ENCODE results near the gene NQO1.

The NQO1 gene

DNA sequence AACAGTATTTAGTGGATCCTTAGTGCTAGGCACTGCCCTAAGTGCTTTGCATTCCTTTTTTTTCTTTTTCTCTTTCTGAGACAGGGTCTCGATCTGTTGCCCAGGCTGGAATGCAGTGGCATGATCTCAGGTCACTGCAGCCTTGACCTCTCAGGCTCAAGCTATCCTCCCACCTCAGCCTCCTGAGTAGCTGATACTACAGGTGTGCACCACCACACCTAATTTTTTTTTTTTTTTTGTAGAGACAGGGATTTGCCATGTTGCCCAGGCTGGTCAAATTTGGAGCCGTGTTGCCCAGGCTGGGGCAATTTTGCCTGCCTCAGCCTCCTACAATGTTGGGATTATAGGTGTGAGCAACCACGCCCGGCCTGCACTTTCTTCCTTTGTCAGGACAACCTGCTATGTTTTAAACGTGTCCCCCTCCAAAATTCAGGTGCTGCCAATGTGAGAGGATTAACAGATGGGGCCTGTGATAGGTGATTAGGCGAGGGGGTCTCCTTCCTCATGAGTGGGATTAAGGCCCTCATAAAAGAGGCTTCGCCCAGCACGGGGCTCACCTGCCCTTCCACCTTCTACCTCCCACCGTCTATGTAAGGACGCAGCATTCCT, 5.4 kb downstream of the NQO1 start:
- Histone ChIP-seq H3K27ac (ENCODE audit: low read length) (no peak overlapping the region), H3K9me3 (ENCODE audit: control insufficient read depth in 2 of 2, low read length in 2 of 2) (no peaks in the 10 kb centered on the region), H3K36me3 (ENCODE audit: control insufficient read depth in 2 of 2, insufficient read depth in 2 of 2, low read length in 2 of 2) (no peaks in the 10 kb centered on the region), H3K27me3 (ENCODE audit: control insufficient read depth in 1 of 2, insufficient read depth in 2 of 2, low read length in 2 of 2) (no peaks in the 10 kb centered on the region), H3K4me3 (ENCODE audit: low read length in 2 of 2) (no peak overlapping the region), H3K4me1 (ENCODE audit: control insufficient read depth, insufficient read depth, low read length) (peaks cover 8% of the 10 kb centered on the region), H3K9ac (ENCODE audit: low read length in 2 of 2) (no peak overlapping the region)

DNA sequence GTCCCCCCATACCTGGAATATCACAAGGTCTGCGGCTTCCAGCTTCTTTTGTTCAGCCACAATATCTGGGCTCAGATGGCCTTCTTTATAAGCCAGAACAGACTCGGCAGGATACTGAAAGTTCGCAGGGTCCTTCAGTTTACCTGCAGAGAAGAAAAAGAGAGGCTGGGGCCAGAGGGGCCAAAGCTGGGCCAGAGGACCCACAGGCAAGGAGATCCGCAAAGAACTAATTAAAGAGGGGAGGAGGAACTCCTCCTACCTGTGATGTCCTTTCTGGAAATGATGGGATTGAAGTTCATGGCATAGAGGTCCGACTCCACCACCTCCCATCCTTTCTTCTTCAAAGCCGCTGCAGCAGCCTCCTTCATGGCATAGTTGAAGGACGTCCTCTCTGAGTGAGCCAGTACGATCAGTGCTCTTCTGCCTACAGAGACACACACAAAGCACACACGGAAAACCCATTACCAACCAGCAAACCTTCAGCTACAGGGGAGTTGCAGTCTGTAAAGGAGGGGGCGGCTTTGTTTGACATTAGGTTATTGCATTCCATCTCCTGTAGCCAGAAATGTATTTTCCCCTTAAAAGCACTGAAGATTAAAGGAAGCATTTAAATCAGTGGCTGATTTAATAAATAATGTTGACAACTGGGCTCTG, 8.1 kb downstream of the NQO1 start:
- Histone ChIP-seq H3K9ac (ENCODE audit: low read length in 2 of 2) (no peak overlapping the region), H3K9me3 (ENCODE audit: control insufficient read depth in 2 of 2, low read length in 2 of 2) (no peaks in the 10 kb centered on the region), H3K4me3 (ENCODE audit: low read length in 2 of 2) (no peak overlapping the region), H3K27me3 (ENCODE audit: control insufficient read depth in 1 of 2, insufficient read depth in 2 of 2, low read length in 2 of 2) (no peaks in the 10 kb centered on the region), H3K36me3 (ENCODE audit: control insufficient read depth in 2 of 2, insufficient read depth in 2 of 2, low read length in 2 of 2) (peaks cover 3% of the 10 kb centered on the region in 2 donors), H3K4me1 (ENCODE audit: control insufficient read depth, insufficient read depth, low read length) (no peaks in the 10 kb centered on the region), H3K27ac (ENCODE audit: low read length) (no peak overlapping the region)

DNA sequence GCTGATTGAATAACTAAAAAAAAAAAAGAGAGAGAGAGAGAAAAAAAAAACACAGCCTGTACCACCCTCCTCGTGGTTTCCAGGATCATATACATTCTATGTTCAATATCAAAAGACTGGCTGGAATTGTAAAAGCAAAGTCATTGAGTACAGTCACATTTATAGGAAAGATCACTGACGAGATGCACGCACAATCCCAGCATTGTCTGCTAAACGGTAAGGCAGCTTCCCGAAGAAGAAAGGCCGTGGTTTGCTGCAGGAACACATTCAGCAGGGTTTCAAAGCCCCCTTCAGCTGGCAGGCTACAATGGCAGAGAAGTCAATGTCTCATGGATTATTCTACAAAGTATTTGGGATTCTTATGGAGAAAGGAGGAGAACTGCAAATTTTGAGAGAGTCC, 9.3 kb downstream of the NQO1 start:
- no peaks in the 10 kb centered on the region for H3K9me3 ChIP-seq (ENCODE audit: control insufficient read depth in 2 of 2, low read length in 2 of 2)
- no peak overlapping the region for H3K4me3 ChIP-seq (ENCODE audit: low read length in 2 of 2)
- H3K9ac ChIP-seq (ENCODE audit: low read length in 2 of 2), result no peak overlapping the region
- H3K36me3 ChIP-seq (ENCODE audit: control insufficient read depth in 2 of 2, insufficient read depth in 2 of 2, low read length in 2 of 2), result peaks cover 8% of the 10 kb centered on the region in 2 donors
- H3K27ac ChIP-seq (ENCODE audit: low read length), result no peak overlapping the region
- no peaks in the 10 kb centered on the region for H3K4me1 ChIP-seq (ENCODE audit: control insufficient read depth, insufficient read depth, low read length)
- H3K27me3 ChIP-seq (ENCODE audit: control insufficient read depth in 1 of 2, insufficient read depth in 2 of 2, low read length in 2 of 2), result no peaks in the 10 kb centered on the region

DNA sequence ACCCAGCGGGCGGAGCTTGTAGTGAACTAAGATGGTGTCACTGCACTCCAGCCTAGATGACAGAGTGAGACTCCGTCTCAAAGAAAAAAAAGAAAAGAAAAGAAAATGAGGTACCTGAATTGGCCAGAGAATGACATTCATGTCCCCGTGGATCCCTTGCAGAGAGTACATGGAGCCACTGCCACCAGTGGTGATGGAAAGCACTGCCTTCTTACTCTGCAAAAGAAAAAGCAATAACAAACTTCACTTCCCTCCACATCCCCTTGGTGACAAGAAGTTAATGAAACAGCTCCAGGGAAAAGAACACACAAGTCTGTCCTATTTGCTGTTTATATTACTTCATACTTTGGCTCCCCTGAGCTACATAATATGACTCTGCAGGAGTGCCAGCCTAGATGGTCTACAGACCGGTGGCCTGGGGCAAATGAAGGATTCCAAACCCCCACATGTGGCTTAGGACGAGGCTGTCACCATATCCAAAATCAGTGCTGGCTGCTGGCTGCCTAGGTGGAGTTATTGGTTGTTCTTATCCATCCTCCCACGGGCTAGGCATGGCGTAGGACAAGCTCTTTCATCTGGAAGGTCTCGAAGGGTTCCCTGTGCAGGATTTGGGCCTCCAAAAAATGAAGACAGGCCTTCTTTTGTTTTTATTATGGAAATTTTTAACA, 13.3 kb downstream of the NQO1 start:
- H3K4me1 ChIP-seq (ENCODE audit: control insufficient read depth, insufficient read depth, low read length), result peaks cover 2% of the 10 kb centered on the region
- no peaks in the 10 kb centered on the region for H3K27me3 ChIP-seq (ENCODE audit: control insufficient read depth in 1 of 2, insufficient read depth in 2 of 2, low read length in 2 of 2)
- no peak overlapping the region for H3K27ac ChIP-seq (ENCODE audit: low read length)
- no peak overlapping the region for H3K9ac ChIP-seq (ENCODE audit: low read length in 2 of 2)
- no peaks in the 10 kb centered on the region for H3K9me3 ChIP-seq (ENCODE audit: control insufficient read depth in 2 of 2, low read length in 2 of 2)
- H3K36me3 ChIP-seq (ENCODE audit: control insufficient read depth in 2 of 2, insufficient read depth in 2 of 2, low read length in 2 of 2), result peaks cover 8 to 12% of the 10 kb centered on the region in 2 donors
- H3K4me3 ChIP-seq (ENCODE audit: low read length in 2 of 2), result no peak overlapping the region

DNA sequence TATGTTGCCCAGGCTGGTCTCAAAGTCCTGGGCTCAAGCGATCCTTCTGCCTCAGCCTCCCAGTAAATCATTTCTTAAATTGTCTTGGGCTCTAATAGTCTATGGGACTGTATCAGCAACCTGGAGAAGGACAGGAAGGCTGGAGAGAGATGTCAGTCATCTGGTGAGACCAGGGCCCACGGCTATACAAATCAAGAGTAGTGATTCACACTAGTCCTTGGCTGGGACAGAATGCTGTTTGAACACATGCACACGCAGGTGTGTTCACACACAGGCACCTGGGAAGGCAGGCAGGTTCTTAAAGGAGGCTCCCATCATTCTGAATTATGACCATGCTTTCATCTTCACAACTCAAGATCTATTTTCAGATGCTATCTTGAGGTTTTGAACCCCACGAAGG, 14.1 kb downstream of the NQO1 start:
- H3K9me3 ChIP-seq (ENCODE audit: control insufficient read depth in 2 of 2, low read length in 2 of 2), result no peaks in the 10 kb centered on the region
- H3K9ac ChIP-seq (ENCODE audit: low read length in 2 of 2), result no peak overlapping the region
- peaks cover 2% of the 10 kb centered on the region for H3K4me1 ChIP-seq (ENCODE audit: control insufficient read depth, insufficient read depth, low read length)
- no peak overlapping the region for H3K27ac ChIP-seq (ENCODE audit: low read length)
- no peak overlapping the region for H3K4me3 ChIP-seq (ENCODE audit: low read length in 2 of 2)
- H3K27me3 ChIP-seq (ENCODE audit: control insufficient read depth in 1 of 2, insufficient read depth in 2 of 2, low read length in 2 of 2), result no peaks in the 10 kb centered on the region
- H3K36me3 ChIP-seq (ENCODE audit: control insufficient read depth in 2 of 2, insufficient read depth in 2 of 2, low read length in 2 of 2), result peaks cover 8 to 17% of the 10 kb centered on the region in 2 donors

DNA sequence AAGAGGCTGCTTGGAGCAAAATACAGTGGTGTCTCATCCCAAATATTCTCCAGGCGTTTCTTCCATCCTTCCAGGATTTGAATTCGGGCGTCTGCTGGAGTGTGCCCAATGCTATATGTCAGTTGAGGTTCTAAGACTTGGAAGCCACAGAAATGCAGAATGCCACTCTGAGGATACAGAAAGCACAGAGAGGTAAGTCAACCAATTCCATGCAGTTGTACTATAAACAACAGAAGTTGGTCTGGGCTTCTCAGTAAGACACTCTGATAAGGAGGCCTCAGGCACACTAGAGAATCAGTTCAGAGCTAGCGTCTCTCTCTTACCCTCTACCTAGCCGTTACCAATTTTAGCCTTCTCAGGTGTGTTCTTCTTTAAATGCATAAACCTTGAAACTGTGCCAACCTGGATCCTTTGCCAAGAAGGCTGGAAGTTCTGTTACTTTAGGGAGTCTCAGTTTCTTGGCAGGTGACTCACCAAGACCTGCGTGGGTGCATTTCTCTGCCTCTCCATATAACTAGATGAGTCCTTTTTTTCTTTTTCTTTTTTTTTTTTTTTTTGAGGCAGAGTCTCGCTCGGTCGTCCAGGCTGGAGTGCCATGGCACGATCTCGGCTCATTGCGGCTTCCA, 15.1 kb downstream of the NQO1 start:
- Histone ChIP-seq H3K27me3 (ENCODE audit: control insufficient read depth in 1 of 2, insufficient read depth in 2 of 2, low read length in 2 of 2) (no peaks in the 10 kb centered on the region), H3K27ac (ENCODE audit: low read length) (no peak overlapping the region), H3K4me1 (ENCODE audit: control insufficient read depth, insufficient read depth, low read length) (peaks cover 2% of the 10 kb centered on the region), H3K36me3 (ENCODE audit: control insufficient read depth in 2 of 2, insufficient read depth in 2 of 2, low read length in 2 of 2) (peaks cover 8 to 17% of the 10 kb centered on the region in 2 donors), H3K9me3 (ENCODE audit: control insufficient read depth in 2 of 2, low read length in 2 of 2) (no peaks in the 10 kb centered on the region), H3K9ac (ENCODE audit: low read length in 2 of 2) (no peak overlapping the region), H3K4me3 (ENCODE audit: low read length in 2 of 2) (no peak overlapping the region)

DNA sequence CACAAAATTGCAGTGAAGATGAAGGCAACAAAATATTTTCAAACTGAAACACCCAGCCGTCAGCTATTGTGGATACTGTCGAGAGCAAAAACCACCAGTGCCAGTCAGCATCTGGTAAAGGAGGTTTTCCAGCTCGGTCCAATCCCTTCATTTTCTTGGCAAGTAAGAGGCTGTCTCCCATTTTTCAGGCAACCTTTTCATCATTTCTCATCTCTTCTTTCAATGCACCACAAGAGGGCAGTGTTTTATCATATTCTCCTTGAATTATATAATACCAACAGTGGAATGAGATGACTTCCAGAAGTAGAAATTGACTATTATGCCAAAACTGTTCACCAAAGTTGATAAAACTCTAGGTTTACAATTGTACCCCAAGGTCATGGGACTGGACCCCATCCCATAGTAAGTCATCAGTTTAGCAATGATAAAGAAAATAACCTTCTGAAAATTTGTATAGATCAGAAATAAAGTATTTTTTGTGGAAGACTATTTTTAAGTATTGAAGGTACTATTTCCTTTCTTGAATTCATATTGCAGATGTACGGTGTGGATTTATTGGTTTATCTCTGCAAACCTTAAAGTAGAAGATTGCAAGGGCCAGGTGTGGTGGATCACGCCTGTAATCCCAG, 16.8 kb downstream of the NQO1 start:
- H3K4me3 ChIP-seq (ENCODE audit: low read length in 2 of 2), result no peak overlapping the region
- peak overlapping the region; percentile 18 for H3K27ac ChIP-seq (ENCODE audit: low read length)
- no peak overlapping the region for H3K9ac ChIP-seq (ENCODE audit: low read length in 2 of 2)
- no peaks in the 10 kb centered on the region for H3K9me3 ChIP-seq (ENCODE audit: control insufficient read depth in 2 of 2, low read length in 2 of 2)
- H3K36me3 ChIP-seq (ENCODE audit: control insufficient read depth in 2 of 2, insufficient read depth in 2 of 2, low read length in 2 of 2), result peaks cover 5 to 14% of the 10 kb centered on the region in 2 donors
- H3K27me3 ChIP-seq (ENCODE audit: control insufficient read depth in 1 of 2, insufficient read depth in 2 of 2, low read length in 2 of 2), result no peaks in the 10 kb centered on the region
- peaks cover 2% of the 10 kb centered on the region for H3K4me1 ChIP-seq (ENCODE audit: control insufficient read depth, insufficient read depth, low read length)

DNA sequence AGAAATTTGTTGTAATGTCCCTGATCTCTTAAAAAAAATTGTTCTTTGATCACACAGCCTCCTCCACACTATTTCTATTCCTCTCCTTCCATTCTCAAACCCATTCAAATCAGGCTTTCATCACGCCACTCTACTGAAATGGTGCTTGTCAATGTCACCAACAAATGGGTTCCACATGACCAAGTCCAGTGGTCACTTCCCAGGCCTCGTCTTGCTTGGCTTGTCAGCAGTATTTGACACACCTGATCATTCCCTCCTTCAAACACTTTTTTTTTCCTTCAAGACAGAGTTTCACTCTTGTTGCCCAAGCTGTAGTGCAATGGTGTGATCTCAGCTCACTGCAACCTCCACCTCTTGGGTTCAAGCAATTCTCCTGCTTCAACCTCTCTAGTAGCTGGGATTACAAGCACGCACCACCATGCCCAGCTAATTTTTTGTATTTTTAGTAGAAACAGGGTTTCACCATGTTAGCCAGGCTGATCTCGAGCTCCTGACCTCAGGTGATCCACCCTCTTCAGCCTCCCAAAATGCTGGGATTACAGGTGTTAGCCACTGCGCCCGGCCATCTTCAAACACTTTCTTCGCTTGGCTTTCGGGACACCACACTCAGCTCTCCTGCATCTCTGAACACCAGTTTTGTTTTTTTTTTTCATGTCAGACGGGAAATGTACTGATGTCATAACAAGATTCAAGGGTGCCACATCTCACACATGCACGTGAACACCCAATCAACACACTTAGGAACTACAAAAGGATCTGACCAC, 18.3 kb downstream of the NQO1 start:
- no peaks in the 10 kb centered on the region for H3K27me3 ChIP-seq (ENCODE audit: control insufficient read depth in 1 of 2, insufficient read depth in 2 of 2, low read length in 2 of 2)
- no peak overlapping the region for H3K9ac ChIP-seq (ENCODE audit: low read length in 2 of 2)
- no peaks in the 10 kb centered on the region for H3K9me3 ChIP-seq (ENCODE audit: control insufficient read depth in 2 of 2, low read length in 2 of 2)
- H3K4me3 ChIP-seq (ENCODE audit: low read length in 2 of 2), result no peak overlapping the region
- peaks cover 2% of the 10 kb centered on the region for H3K4me1 ChIP-seq (ENCODE audit: control insufficient read depth, insufficient read depth, low read length)
- peaks cover 8 to 13% of the 10 kb centered on the region in 2 donors for H3K36me3 ChIP-seq (ENCODE audit: control insufficient read depth in 2 of 2, insufficient read depth in 2 of 2, low read length in 2 of 2)
- H3K27ac ChIP-seq (ENCODE audit: low read length), result no peak overlapping the region

DNA sequence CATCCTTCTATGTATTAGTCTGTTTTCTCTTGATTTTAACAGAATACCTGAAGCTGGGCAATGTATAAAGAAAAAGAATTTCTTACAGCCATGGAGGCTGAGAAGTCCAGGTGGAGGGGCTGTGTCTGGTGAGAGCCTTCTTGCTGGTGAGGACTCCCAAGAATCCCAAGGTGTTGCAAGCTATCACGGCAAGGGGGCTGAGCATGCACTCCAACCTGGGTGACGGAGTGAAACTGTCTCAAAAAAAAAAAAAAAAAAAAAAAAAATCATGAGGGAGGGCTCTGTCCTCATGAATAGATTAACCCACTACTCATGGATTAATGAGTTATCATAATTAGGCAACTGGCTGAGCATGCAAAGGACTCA, 19.4 kb downstream of the NQO1 start:
- H3K27ac ChIP-seq (ENCODE audit: low read length), result no peak overlapping the region
- no peaks in the 10 kb centered on the region for H3K9me3 ChIP-seq (ENCODE audit: control insufficient read depth in 2 of 2, low read length in 2 of 2)
- H3K36me3 ChIP-seq (ENCODE audit: control insufficient read depth in 2 of 2, insufficient read depth in 2 of 2, low read length in 2 of 2), result peaks cover 6 to 9% of the 10 kb centered on the region in 2 donors
- H3K27me3 ChIP-seq (ENCODE audit: control insufficient read depth in 1 of 2, insufficient read depth in 2 of 2, low read length in 2 of 2), result no peaks in the 10 kb centered on the region
- H3K9ac ChIP-seq (ENCODE audit: low read length in 2 of 2), result no peak overlapping the region
- no peak overlapping the region for H3K4me3 ChIP-seq (ENCODE audit: low read length in 2 of 2)
- H3K4me1 ChIP-seq (ENCODE audit: control insufficient read depth, insufficient read depth, low read length), result peaks cover 2% of the 10 kb centered on the region
